Activated T-helper 17 cell treated with anti-CD3 and anti-CD28 coated beads, Interleukin-2, amount 50 U/mL, for 72 hours (primary cell): Measurements from ENCODE around the gene DCUN1D1. TPM values are rescaled to one million over a fixed set of nuclear protein-coding genes. Genes with fewer than 3 reads are reported as not detected.

Experiments used
- ATAC-seq: fragments of 150-1000 bp; cut with Tn5 transposase; replicated peaks from 2 replicates; pipeline ENCODE4 v1.10.0; 2021; ENCODE audit warnings: mild to moderate bottlenecking, moderate library complexity
- H3K27ac Mint-ChIP-seq: one replicate; pipeline ENCODE4 v1.8.0; 2022; ENCODE audit warnings: mixed read lengths
- H3K27me3 Mint-ChIP-seq: one replicate; pipeline ENCODE4 v1.8.0; 2022; ENCODE audit warnings: mixed read lengths
- H3K36me3 Mint-ChIP-seq: one replicate; pipeline ENCODE4 v1.8.0; 2022; ENCODE audit warnings: low read depth, mild to moderate bottlenecking, mixed read lengths
- H3K4me1 Mint-ChIP-seq: one replicate; pipeline ENCODE4 v1.8.0; 2022; ENCODE audit warnings: mixed read lengths
- H3K4me3 Mint-ChIP-seq: one replicate; pipeline ENCODE4 v1.8.0; 2022; ENCODE audit warnings: mild to moderate bottlenecking, mixed read lengths
- H3K9me3 Mint-ChIP-seq: one replicate; pipeline ENCODE4 v1.8.0; 2022; ENCODE audit warnings: mixed read lengths
- total RNA-seq, 2 donors: library from RNA; stranded (reverse); gene quantifications; one replicate each; pipeline ENCODE4 v1.2.3, GENCODE V29; 2022

The DCUN1D1 gene
- total RNA-seq, 2 donors from 2014 or later, result 37.0 to 59.5 TPM

GRCh38 chr3:182936239-182936917 lies 44.0 kb downstream of the DCUN1D1 start:
- H3K4me3 Mint-ChIP-seq, result no peak overlapping the region
- no peaks in the 10 kb centered on the region for H3K9me3 Mint-ChIP-seq
- H3K36me3 Mint-ChIP-seq, result no peaks in the 10 kb centered on the region
- H3K27me3 Mint-ChIP-seq, result no peaks in the 10 kb centered on the region
- peaks cover 13% of the 10 kb centered on the region for H3K4me1 Mint-ChIP-seq
- H3K27ac Mint-ChIP-seq, result peak overlapping the region; percentile 26
- no peak for ATAC-seq

GRCh38 chr3:182935803-182936202 lies 44.5 kb downstream of the DCUN1D1 start:
- ATAC-seq, result no peak

GRCh38 chr3:182925944-182926337 lies 54.4 kb downstream of the DCUN1D1 start:
- Mint-ChIP-seq H3K27me3 (no peaks in the 10 kb centered on the region), H3K27ac (no peak overlapping the region), H3K4me3 (no peak overlapping the region), H3K4me1 (peaks cover 4% of the 10 kb centered on the region), H3K36me3 (peaks cover 34% of the 10 kb centered on the region), H3K9me3 (peaks cover 5% of the 10 kb centered on the region)
- ATAC-seq, result no peak

More at GRCh38 chr3:182935803-182936202, 44.5 kb downstream of the DCUN1D1 start:
- no peaks in the 10 kb centered on the region for H3K9me3 Mint-ChIP-seq
- H3K36me3 Mint-ChIP-seq, result no peaks in the 10 kb centered on the region
- peak overlapping the region; percentile 26 for H3K27ac Mint-ChIP-seq
- H3K4me3 Mint-ChIP-seq, result no peak overlapping the region
- peaks cover 13% of the 10 kb centered on the region for H3K4me1 Mint-ChIP-seq
- no peaks in the 10 kb centered on the region for H3K27me3 Mint-ChIP-seq

- H3K27ac Mint-ChIP-seq, result no peak overlapping the region
- peaks cover 5% of the 10 kb centered on the region for H3K9me3 Mint-ChIP-seq
- H3K36me3 Mint-ChIP-seq, result peaks cover 38% of the 10 kb centered on the region
- no peaks in the 10 kb centered on the region for H3K27me3 Mint-ChIP-seq
- H3K4me3 Mint-ChIP-seq, result no peak overlapping the region
- no peak for ATAC-seq
- H3K4me1 Mint-ChIP-seq, result peaks cover 4% of the 10 kb centered on the region
Observed at GRCh38 chr3:182925330-182925943, 54.9 kb downstream of the DCUN1D1 start.

GRCh38 chr3:182921665-182922355 lies 58.5 kb downstream of the DCUN1D1 start:
- peaks cover 43% of the 10 kb centered on the region for H3K36me3 Mint-ChIP-seq
- peaks cover 5% of the 10 kb centered on the region for H3K9me3 Mint-ChIP-seq
- H3K4me3 Mint-ChIP-seq, result no peak overlapping the region
- peaks cover 4% of the 10 kb centered on the region for H3K4me1 Mint-ChIP-seq
- no peak for ATAC-seq
- H3K27ac Mint-ChIP-seq, result no peak overlapping the region
- no peaks in the 10 kb centered on the region for H3K27me3 Mint-ChIP-seq

- Mint-ChIP-seq H3K4me3 (no peak overlapping the region), H3K9me3 (no peaks in the 10 kb centered on the region), H3K36me3 (peaks cover 53% of the 10 kb centered on the region), H3K4me1 (no peaks in the 10 kb centered on the region), H3K27ac (no peak overlapping the region), H3K27me3 (no peaks in the 10 kb centered on the region)
- no peak for ATAC-seq
Observed at GRCh38 chr3:182920515-182921084, 59.7 kb downstream of the DCUN1D1 start.

- Mint-ChIP-seq H3K27ac (no peak overlapping the region), H3K4me1 (peaks cover under 1% of the 10 kb centered on the region), H3K9me3 (no peaks in the 10 kb centered on the region), H3K36me3 (peaks cover 55% of the 10 kb centered on the region), H3K4me3 (no peak overlapping the region), H3K27me3 (no peaks in the 10 kb centered on the region)
- ATAC-seq, result no peak
Observed at GRCh38 chr3:182919866-182920357, 60.4 kb downstream of the DCUN1D1 start.

- no peak for ATAC-seq
- no peak overlapping the region for H3K27ac Mint-ChIP-seq
- H3K9me3 Mint-ChIP-seq, result no peaks in the 10 kb centered on the region
- peaks cover 14% of the 10 kb centered on the region for H3K4me1 Mint-ChIP-seq
- H3K4me3 Mint-ChIP-seq, result no peak overlapping the region
- H3K36me3 Mint-ChIP-seq, result peaks cover 63% of the 10 kb centered on the region
- H3K27me3 Mint-ChIP-seq, result no peaks in the 10 kb centered on the region
Observed at GRCh38 chr3:182917134-182917533, 63.2 kb downstream of the DCUN1D1 start.

- peak overlapping the region; percentile 21 for H3K4me3 Mint-ChIP-seq
- H3K27me3 Mint-ChIP-seq, result no peaks in the 10 kb centered on the region
- no peak for ATAC-seq
- H3K36me3 Mint-ChIP-seq, result peaks cover 48% of the 10 kb centered on the region
- H3K27ac Mint-ChIP-seq, result peak overlapping the region; percentile 68
- H3K4me1 Mint-ChIP-seq, result peaks cover 26% of the 10 kb centered on the region
- H3K9me3 Mint-ChIP-seq, result no peaks in the 10 kb centered on the region
Observed at GRCh38 chr3:182914341-182914740, 66.0 kb downstream of the DCUN1D1 start.

GRCh38 chr3:182913889-182914288 lies 66.4 kb downstream of the DCUN1D1 start:
- H3K4me1 Mint-ChIP-seq, result peaks cover 26% of the 10 kb centered on the region
- H3K9me3 Mint-ChIP-seq, result no peaks in the 10 kb centered on the region
- H3K4me3 Mint-ChIP-seq, result peak overlapping the region; percentile 48
- H3K36me3 Mint-ChIP-seq, result peaks cover 44% of the 10 kb centered on the region
- no peak for ATAC-seq
- no peaks in the 10 kb centered on the region for H3K27me3 Mint-ChIP-seq
- peak overlapping the region; percentile 62 for H3K27ac Mint-ChIP-seq

- Mint-ChIP-seq H3K9me3 (no peaks in the 10 kb centered on the region), H3K4me1 (peaks cover 26% of the 10 kb centered on the region), H3K27ac (peak overlapping the region; percentile 27), H3K4me3 (no peak overlapping the region), H3K27me3 (no peaks in the 10 kb centered on the region), H3K36me3 (peaks cover 53% of the 10 kb centered on the region)
- ATAC-seq, result no peak
Observed at GRCh38 chr3:182912474-182912873, 67.9 kb downstream of the DCUN1D1 start.

- no peaks in the 10 kb centered on the region for H3K9me3 Mint-ChIP-seq
- peak overlapping the region; percentile 0 for H3K4me3 Mint-ChIP-seq
- H3K36me3 Mint-ChIP-seq, result peaks cover 50% of the 10 kb centered on the region
- ATAC-seq, result no peak
- peak overlapping the region; percentile 27 for H3K27ac Mint-ChIP-seq
- peaks cover 26% of the 10 kb centered on the region for H3K4me1 Mint-ChIP-seq
- no peaks in the 10 kb centered on the region for H3K27me3 Mint-ChIP-seq
Observed at GRCh38 chr3:182911782-182912111, 68.6 kb downstream of the DCUN1D1 start.

GRCh38 chr3:182910936-182911781 lies 69.2 kb downstream of the DCUN1D1 start:
- H3K4me3 Mint-ChIP-seq, result peak overlapping the region; percentile 0
- ATAC-seq, result peak; percentile 87
- H3K27me3 Mint-ChIP-seq, result no peaks in the 10 kb centered on the region
- H3K27ac Mint-ChIP-seq, result peak overlapping the region; percentile 27
- peaks cover 26% of the 10 kb centered on the region for H3K4me1 Mint-ChIP-seq
- no peaks in the 10 kb centered on the region for H3K9me3 Mint-ChIP-seq
- H3K36me3 Mint-ChIP-seq, result peaks cover 53% of the 10 kb centered on the region
